SU-DHL-6 (cell line): ENCODE measurements around the gene ABCA4.

Source experiments
- H2AFZ ChIP-seq: fragments of 200-600 bp; sonication (generic); 2 replicates; pipeline ENCODE4 v1.6.1; 2014; ENCODE audit warnings: low read depth, mild to moderate bottlenecking, moderate library complexity, mixed read lengths, antibody characterized with exemption, low read length; ENCODE audit not compliant: severe bottlenecking
- H3F3A ChIP-seq: fragments of 200-600 bp; shearing (Covaris generic); 2 replicates; pipeline ENCODE4 v1.6.0; 2016; ENCODE audit warnings: antibody characterized with exemption, mild to moderate bottlenecking; ENCODE audit not compliant: insufficient read depth
- H3K27ac ChIP-seq: fragments of 200-600 bp; sonication (generic); 2 replicates; pipeline ENCODE4 v1.5.1; 2016; ENCODE audit warnings: low read depth, mild to moderate bottlenecking, low read length, moderate library complexity, mixed read lengths
- H3K27me3 ChIP-seq: fragments of 200-600 bp; sonication (generic), shearing (Covaris generic); 2 replicates; pipeline ENCODE4 v1.6.0; 2014; ENCODE audit warnings: mild to moderate bottlenecking, low read length
- H3K36me3 ChIP-seq: fragments of 200-600 bp; sonication (generic); 2 replicates; pipeline ENCODE4 v1.6.1; 2014; ENCODE audit warnings: mild to moderate bottlenecking, low read length, mixed read lengths
- H3K4me2 ChIP-seq: fragments of 300-600, 200-600 bp; shearing (Covaris generic), sonication (generic); 2 replicates; pipeline ENCODE4 v1.6.0; 2014; ENCODE audit warnings: low read length, low read depth, mild to moderate bottlenecking; ENCODE audit not compliant: poor library complexity, severe bottlenecking
- H3K4me3 ChIP-seq: fragments of 200-600 bp; sonication (generic); 2 replicates; pipeline ENCODE4 v1.5.1; 2014; ENCODE audit warnings: antibody characterized with exemption, low read length, mild to moderate bottlenecking, mixed read lengths; ENCODE audit not compliant: insufficient read depth, poor library complexity, severe bottlenecking
- H3K79me2 ChIP-seq: fragments of 200-600 bp; sonication (generic); 2 replicates; pipeline ENCODE4 v1.6.1; 2014; ENCODE audit warnings: mild to moderate bottlenecking, low read length, moderate library complexity; ENCODE audit not compliant: insufficient read depth
- H3K9ac ChIP-seq: fragments of 200-600 bp; sonication (generic); 2 replicates; pipeline ENCODE4 v1.7.0; 2014; ENCODE audit warnings: mild to moderate bottlenecking, low read length
- H3K9me2 ChIP-seq: fragments of 200-600 bp; sonication (generic); replicated peaks from 2 replicates; pipeline ENCODE4 v1.6.1; 2014; ENCODE audit warnings: low read length; ENCODE audit not compliant: insufficient read depth
- H3K9me3 ChIP-seq: fragments of 200-600 bp; sonication (generic); 2 replicates; pipeline ENCODE4 v1.6.1; 2014; ENCODE audit warnings: low read length, mixed read lengths; ENCODE audit not compliant: insufficient read depth
- H4K20me1 ChIP-seq: fragments of 200-600 bp; sonication (generic); 2 replicates; pipeline ENCODE4 v1.6.1; 2014; ENCODE audit warnings: low read depth, mild to moderate bottlenecking, antibody characterized with exemption, low read length, moderate library complexity, mixed read lengths
- CTCF ChIP-seq: fragments of 200-600 bp; sonication (generic); IDR thresholded peaks from one replicate; pipeline ENCODE4 v1.5.1; 2017; ENCODE audit warnings: antibody characterized with exemption, mild to moderate bottlenecking, low read length, moderate library complexity; ENCODE audit not compliant: insufficient read depth, poor library complexity, severe bottlenecking
- EZH2phosphoT487 ChIP-seq: fragments of 200-600 bp; sonication (generic), shearing (Covaris generic); conservative IDR thresholded peaks from 2 replicates; pipeline ENCODE4 v1.6.1; 2018; ENCODE audit warnings: mild to moderate bottlenecking, antibody characterized with exemption, low read length, moderate library complexity, mixed read lengths

Gene ABCA4

GRCh38 chr1:94110946-94111740 lies 9.8 kb downstream of the ABCA4 start:
- TF ChIP-seq EZH2phosphoT487 (no peak), CTCF (no peak)
- H3K27me3 ChIP-seq: no peaks in the 10 kb centered on the region
- no peaks in the 10 kb centered on the region for H3K9me2 ChIP-seq
- no peaks in the 10 kb centered on the region for H3K9me3 ChIP-seq
- H4K20me1 ChIP-seq: no peaks in the 10 kb centered on the region
- no peaks in the 10 kb centered on the region for H3F3A ChIP-seq
- no peak overlapping the region for H3K9ac ChIP-seq
- no peaks in the 10 kb centered on the region for H3K79me2 ChIP-seq
- H2AFZ ChIP-seq: no peak overlapping the region
- no peaks in the 10 kb centered on the region for H3K36me3 ChIP-seq
- H3K4me3 ChIP-seq: no peak overlapping the region
- no peak overlapping the region for H3K4me2 ChIP-seq
- no peak overlapping the region for H3K27ac ChIP-seq

- Histone ChIP-seq H3K9me3 (no peaks in the 10 kb centered on the region), H3F3A (no peaks in the 10 kb centered on the region), H3K4me3 (no peak overlapping the region), H3K79me2 (no peaks in the 10 kb centered on the region), H3K27ac (no peak overlapping the region), H3K9ac (no peak overlapping the region), H3K27me3 (no peaks in the 10 kb centered on the region), H3K4me2 (no peak overlapping the region), H3K9me2 (no peaks in the 10 kb centered on the region), H3K36me3 (no peaks in the 10 kb centered on the region), H4K20me1 (no peaks in the 10 kb centered on the region), H2AFZ (no peak overlapping the region)
- TF ChIP-seq EZH2phosphoT487 (no peak), CTCF (no peak)
Measured at GRCh38 chr1:94110021-94110761, 10.8 kb downstream of the ABCA4 start.

DNA sequence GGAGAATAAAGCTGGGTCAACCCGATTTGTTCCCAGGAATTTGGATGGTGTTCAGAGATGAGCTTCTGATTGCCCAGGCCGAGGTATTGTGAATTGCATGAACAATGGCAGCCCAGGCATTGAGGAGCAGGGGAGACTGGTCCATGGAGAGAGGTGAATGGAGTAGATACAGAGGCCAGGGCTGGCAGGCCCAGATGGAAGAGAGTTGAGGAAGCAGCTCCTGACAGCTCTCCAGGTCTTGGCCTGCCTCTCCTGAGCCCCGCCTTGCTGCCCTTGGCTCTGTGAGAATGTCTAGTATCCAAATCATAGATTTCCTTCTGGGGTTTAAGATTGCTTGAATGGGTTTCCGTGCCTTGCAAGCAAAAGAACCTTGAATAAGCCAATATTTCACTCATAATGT lies 11.5 kb downstream of the ABCA4 start:
- H3K36me3 ChIP-seq: no peaks in the 10 kb centered on the region
- H3K27ac ChIP-seq: no peak overlapping the region
- no peaks in the 10 kb centered on the region for H3K79me2 ChIP-seq
- no peaks in the 10 kb centered on the region for H3K27me3 ChIP-seq
- H2AFZ ChIP-seq: no peak overlapping the region
- H3F3A ChIP-seq: no peaks in the 10 kb centered on the region
- H3K9me3 ChIP-seq: no peaks in the 10 kb centered on the region
- H3K9me2 ChIP-seq: no peaks in the 10 kb centered on the region
- no peak overlapping the region for H3K4me2 ChIP-seq
- no peaks in the 10 kb centered on the region for H4K20me1 ChIP-seq
- no peak overlapping the region for H3K4me3 ChIP-seq
- no peak overlapping the region for H3K9ac ChIP-seq
- TF ChIP-seq CTCF (no peak), EZH2phosphoT487 (no peak)
